ENCODE measurements around the gene MSLN.

The MSLN gene

GRCh38 chr16:756428-756827 is 4.1 kb upstream of the MSLN start:
- TF ChIP-seq SUZ12 (IDR thresholded peaks at IDR 0.05; ENCODE audit: extremely low read depth, insufficient read depth, insufficient read length): no peak
- no peak for TF ChIP-seq YY1 (IDR thresholded peaks at IDR 0.05; ENCODE audit: insufficient read depth, insufficient read length)
- TF ChIP-seq ZNF274 (IDR thresholded peaks at IDR 0.05; ENCODE audit: low read depth, low read length): no peak
- no peak for DNase-seq (ENCODE audit: low read depth, low spot score)
- Histone ChIP-seq H3K36me3 (ENCODE audit: insufficient read depth, insufficient read length, low read length) (no peaks in the 10 kb centered on the region), H3K9ac (ENCODE audit: insufficient read length, low read depth) (no peak overlapping the region), H3K9me3 (ENCODE audit: insufficient read depth, low read length) (no peaks in the 10 kb centered on the region), H3K4me1 (ENCODE audit: insufficient read depth, insufficient read length) (peaks cover 13% of the 10 kb centered on the region), H3K4me3 (ENCODE audit: insufficient read length, low read depth) (no peak overlapping the region), H3K27me3 (ENCODE audit: insufficient read depth, insufficient read length) (no peaks in the 10 kb centered on the region)

- Histone ChIP-seq H3K36me3 (ENCODE audit: insufficient read depth, insufficient read length, low read length) (no peaks in the 10 kb centered on the region), H3K4me1 (ENCODE audit: insufficient read depth, insufficient read length) (peaks cover 23% of the 10 kb centered on the region), H3K9me3 (ENCODE audit: insufficient read depth, low read length) (no peaks in the 10 kb centered on the region), H3K9ac (ENCODE audit: insufficient read length, low read depth) (no peak overlapping the region), H3K4me3 (ENCODE audit: insufficient read length, low read depth) (no peak overlapping the region), H3K27me3 (ENCODE audit: insufficient read depth, insufficient read length) (no peaks in the 10 kb centered on the region)
- TF ChIP-seq SUZ12 (IDR thresholded peaks at IDR 0.05; ENCODE audit: extremely low read depth, insufficient read depth, insufficient read length) (no peak), YY1 (IDR thresholded peaks at IDR 0.05; ENCODE audit: insufficient read depth, insufficient read length) (no peak), ZNF274 (IDR thresholded peaks at IDR 0.05; ENCODE audit: low read depth, low read length) (no peak)
- DNase-seq (ENCODE audit: low read depth, low spot score): no peak
Observed at GRCh38 chr16:759110-759910, 1.2 kb upstream of the MSLN start.

- Histone ChIP-seq H3K9me3 (ENCODE audit: insufficient read depth, low read length) (no peaks in the 10 kb centered on the region), H3K4me3 (ENCODE audit: insufficient read length, low read depth) (no peak overlapping the region), H3K36me3 (ENCODE audit: insufficient read depth, insufficient read length, low read length) (no peaks in the 10 kb centered on the region), H3K9ac (ENCODE audit: insufficient read length, low read depth) (peak overlapping the region; percentile 45), H3K4me1 (ENCODE audit: insufficient read depth, insufficient read length) (peaks cover 23% of the 10 kb centered on the region), H3K27me3 (ENCODE audit: insufficient read depth, insufficient read length) (no peaks in the 10 kb centered on the region)
- no peak for DNase-seq (ENCODE audit: low read depth, low spot score)
- TF ChIP-seq YY1 (IDR thresholded peaks at IDR 0.05; ENCODE audit: insufficient read depth, insufficient read length) (no peak), SUZ12 (IDR thresholded peaks at IDR 0.05; ENCODE audit: extremely low read depth, insufficient read depth, insufficient read length) (no peak), ZNF274 (IDR thresholded peaks at IDR 0.05; ENCODE audit: low read depth, low read length) (no peak)
Observed at GRCh38 chr16:760065-760464, 469 bp upstream of the MSLN start.

- no peak overlapping the region for H3K9ac ChIP-seq (ENCODE audit: insufficient read length, low read depth)
- H3K27me3 ChIP-seq (ENCODE audit: insufficient read depth, insufficient read length): no peaks in the 10 kb centered on the region
Observed at GRCh38 chr16:761625-762513, 1.3 kb downstream of the MSLN start.

DNA sequence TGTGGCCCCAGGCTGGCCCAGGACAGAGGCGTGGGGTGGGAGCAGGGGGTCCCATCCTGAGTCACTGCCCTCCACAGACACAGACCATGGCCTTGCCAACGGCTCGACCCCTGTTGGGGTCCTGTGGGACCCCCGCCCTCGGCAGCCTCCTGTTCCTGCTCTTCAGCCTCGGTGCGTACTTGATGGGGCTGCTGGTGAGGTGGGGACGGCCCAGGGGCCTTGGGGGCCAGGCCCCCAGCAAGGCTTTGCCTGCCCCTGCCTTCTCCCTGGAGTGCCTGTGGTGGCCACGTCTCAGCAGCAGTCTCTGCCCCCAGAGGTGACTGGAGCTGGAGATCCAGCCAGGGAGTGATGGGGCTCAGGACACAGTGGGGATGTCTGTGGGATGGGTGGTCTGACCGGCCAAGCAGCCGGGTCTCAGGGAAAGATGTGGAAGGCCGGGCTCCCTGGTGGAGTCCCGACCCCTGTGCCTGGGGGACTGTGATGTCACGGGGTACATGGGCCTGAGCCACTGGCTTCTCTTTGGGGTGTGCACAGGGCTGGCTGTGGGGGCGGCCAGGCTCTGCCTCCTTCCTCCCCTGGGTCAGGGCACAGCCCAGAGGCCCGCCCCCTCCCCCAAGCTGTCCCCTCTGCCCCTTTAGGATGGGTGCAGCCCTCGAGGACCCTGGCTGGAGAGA is 2.2 kb downstream of the MSLN start:
- Histone ChIP-seq H3K36me3 (ENCODE audit: insufficient read depth, insufficient read length, low read length) (no peaks in the 10 kb centered on the region), H3K27me3 (ENCODE audit: insufficient read depth, insufficient read length) (no peaks in the 10 kb centered on the region), H3K9ac (ENCODE audit: insufficient read length, low read depth) (no peak overlapping the region), H3K4me3 (ENCODE audit: insufficient read length, low read depth) (no peak overlapping the region), H3K4me1 (ENCODE audit: insufficient read depth, insufficient read length) (peaks cover 27% of the 10 kb centered on the region), H3K9me3 (ENCODE audit: insufficient read depth, low read length) (no peaks in the 10 kb centered on the region)
- TF ChIP-seq ZNF274 (IDR thresholded peaks at IDR 0.05; ENCODE audit: low read depth, low read length) (no peak), YY1 (IDR thresholded peaks at IDR 0.05; ENCODE audit: insufficient read depth, insufficient read length) (no peak), SUZ12 (IDR thresholded peaks at IDR 0.05; ENCODE audit: extremely low read depth, insufficient read depth, insufficient read length) (no peak)
- DNase-seq (ENCODE audit: low read depth, low spot score): no peak

More at GRCh38 chr16:761625-762513, 1.3 kb downstream of the MSLN start:
- H3K4me1 ChIP-seq (ENCODE audit: insufficient read depth, insufficient read length): peaks cover 25% of the 10 kb centered on the region
- TF ChIP-seq YY1 (IDR thresholded peaks at IDR 0.05; ENCODE audit: insufficient read depth, insufficient read length) (no peak), SUZ12 (IDR thresholded peaks at IDR 0.05; ENCODE audit: extremely low read depth, insufficient read depth, insufficient read length) (no peak), ZNF274 (IDR thresholded peaks at IDR 0.05; ENCODE audit: low read depth, low read length) (no peak)
- no peaks in the 10 kb centered on the region for H3K9me3 ChIP-seq (ENCODE audit: insufficient read depth, low read length)
- no peak for DNase-seq (ENCODE audit: low read depth, low spot score)
- no peak overlapping the region for H3K4me3 ChIP-seq (ENCODE audit: insufficient read length, low read depth)
- H3K36me3 ChIP-seq (ENCODE audit: insufficient read depth, insufficient read length, low read length): no peaks in the 10 kb centered on the region

DNA sequence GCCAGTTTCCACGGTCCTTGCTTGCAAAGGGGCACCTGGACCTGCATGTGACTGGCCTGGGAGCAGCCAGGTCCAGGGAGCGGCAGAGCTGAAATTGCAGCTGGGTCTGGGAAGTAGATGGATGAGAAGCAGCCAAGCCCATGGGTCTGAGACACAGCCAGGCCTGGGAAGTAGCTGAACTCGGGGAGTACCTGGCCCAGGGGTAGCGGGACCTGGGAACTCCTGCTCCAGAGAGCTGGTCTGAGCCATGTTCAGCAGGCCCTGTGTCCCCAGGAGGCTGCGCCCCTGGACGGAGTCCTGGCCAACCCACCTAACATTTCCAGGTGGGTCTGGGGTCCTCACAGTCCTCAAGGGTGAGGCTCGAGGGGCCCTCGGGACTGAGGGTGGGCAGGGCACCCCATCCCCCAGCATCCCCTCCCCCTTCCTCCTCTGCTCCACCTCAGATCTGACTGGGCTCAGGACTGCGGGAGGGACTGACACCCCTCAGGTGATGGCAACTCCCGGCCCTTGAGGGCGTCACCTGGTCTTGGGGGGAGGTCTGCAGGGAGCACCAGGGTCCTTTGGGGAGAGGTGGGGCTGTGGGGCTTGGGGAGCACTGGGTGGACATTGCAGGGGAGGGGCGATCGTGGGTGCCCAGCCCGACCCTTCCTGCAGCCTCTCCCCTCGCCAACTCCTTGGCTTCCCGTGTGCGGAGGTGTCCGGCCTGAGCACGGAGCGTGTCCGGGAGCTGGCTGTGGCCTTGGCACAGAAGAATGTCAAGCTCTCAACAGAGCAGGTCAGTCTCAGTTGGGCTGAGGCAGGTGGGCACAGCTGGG is 3.0 kb downstream of the MSLN start:
- TF ChIP-seq YY1 (IDR thresholded peaks at IDR 0.05; ENCODE audit: insufficient read depth, insufficient read length): no peak
- TF ChIP-seq ZNF274 (IDR thresholded peaks at IDR 0.05; ENCODE audit: low read depth, low read length): no peak
- no peak for TF ChIP-seq SUZ12 (IDR thresholded peaks at IDR 0.05; ENCODE audit: extremely low read depth, insufficient read depth, insufficient read length)
- Histone ChIP-seq H3K36me3 (ENCODE audit: insufficient read depth, insufficient read length, low read length) (no peaks in the 10 kb centered on the region), H3K4me3 (ENCODE audit: insufficient read length, low read depth) (no peak overlapping the region), H3K9ac (ENCODE audit: insufficient read length, low read depth) (no peak overlapping the region), H3K27me3 (ENCODE audit: insufficient read depth, insufficient read length) (no peaks in the 10 kb centered on the region), H3K4me1 (ENCODE audit: insufficient read depth, insufficient read length) (peaks cover 32% of the 10 kb centered on the region), H3K9me3 (ENCODE audit: insufficient read depth, low read length) (no peaks in the 10 kb centered on the region)
- DNase-seq (ENCODE audit: low read depth, low spot score): no peak

Measured in NT2/D1 (cell line).